Astrocyte of the cerebellum (primary cell): ENCODE results near the gene MINK1.

Experiments used
- DNase-seq: peaks from one replicate; pipeline ENCODE4 v3.0.0-alpha.2; 2011; ENCODE audit warnings: low read depth
- H3K4me3 ChIP-seq: 2 replicates; pipeline ENCODE4 v1.5.1; 2011; ENCODE audit warnings: mild to moderate bottlenecking, low read depth, low read length, moderate library complexity
- CTCF ChIP-seq: IDR thresholded peaks from 2 replicates; pipeline ENCODE4 v1.5.1; 2012; ENCODE audit warnings: low read length, low read depth, moderate library complexity, mild to moderate bottlenecking; ENCODE audit errors: missing control alignments
- in situ Hi-C: cut with HindIII; loops from 2 replicates; pipeline ENCODE4 v1.10.0; 2017; ENCODE audit warnings: low sequenced_read_pairs

Gene MINK1

GRCh38 chr17:4858068-4858881 lies 25.1 kb downstream of the MINK1 start:
- DNase-seq = no peak

GRCh38 chr17:4858882-4859260 lies 25.7 kb downstream of the MINK1 start:
- no peak for DNase-seq
- no peak overlapping the region for H3K4me3 ChIP-seq
- in situ Hi-C loops = no loop called here
- TF ChIP-seq CTCF = no peak

More at GRCh38 chr17:4858068-4858881, 25.1 kb downstream of the MINK1 start:
- TF ChIP-seq CTCF = no peak
- in situ Hi-C loops = no loop called here
- no peak overlapping the region for H3K4me3 ChIP-seq

- in situ Hi-C loops = no loop called here
- no peak overlapping the region for H3K4me3 ChIP-seq
- no peak for TF ChIP-seq CTCF
- no peak for DNase-seq
These were observed 26.9 kb downstream of the MINK1 start for GRCh38 chr17:4859816-4860625.

GRCh38 chr17:4860651-4861050 lies 27.5 kb downstream of the MINK1 start:
- TF ChIP-seq CTCF = no peak
- H3K4me3 ChIP-seq = no peak overlapping the region
- DNase-seq = no peak
- in situ Hi-C loops = no loop called here

GRCh38 chr17:4861052-4861451 lies 27.9 kb downstream of the MINK1 start:
- in situ Hi-C loops = no loop called here
- H3K4me3 ChIP-seq = no peak overlapping the region
- no peak for TF ChIP-seq CTCF
- no peak for DNase-seq

GRCh38 chr17:4862720-4863119 lies 29.6 kb downstream of the MINK1 start:
- no peak for DNase-seq
- TF ChIP-seq CTCF = no peak
- H3K4me3 ChIP-seq = no peak overlapping the region
- in situ Hi-C loops = no loop called here
